HG03064 (cell line): ENCODE measurements around the gene CYTH3.
"Not testable (repeated sequence)": the region's sequence is repeated elsewhere in the genome, so short reads cannot be mapped to it uniquely, and the experiment has no call there.

Experiments used
- ATAC-seq: cut with Tn5 transposase; IDR thresholded peaks from one replicate; pipeline ENCODE4 v1.9.1; 2021; ENCODE audit warnings: low read depth; ENCODE audit not compliant: unreplicated experiment

Gene CYTH3

DNA sequence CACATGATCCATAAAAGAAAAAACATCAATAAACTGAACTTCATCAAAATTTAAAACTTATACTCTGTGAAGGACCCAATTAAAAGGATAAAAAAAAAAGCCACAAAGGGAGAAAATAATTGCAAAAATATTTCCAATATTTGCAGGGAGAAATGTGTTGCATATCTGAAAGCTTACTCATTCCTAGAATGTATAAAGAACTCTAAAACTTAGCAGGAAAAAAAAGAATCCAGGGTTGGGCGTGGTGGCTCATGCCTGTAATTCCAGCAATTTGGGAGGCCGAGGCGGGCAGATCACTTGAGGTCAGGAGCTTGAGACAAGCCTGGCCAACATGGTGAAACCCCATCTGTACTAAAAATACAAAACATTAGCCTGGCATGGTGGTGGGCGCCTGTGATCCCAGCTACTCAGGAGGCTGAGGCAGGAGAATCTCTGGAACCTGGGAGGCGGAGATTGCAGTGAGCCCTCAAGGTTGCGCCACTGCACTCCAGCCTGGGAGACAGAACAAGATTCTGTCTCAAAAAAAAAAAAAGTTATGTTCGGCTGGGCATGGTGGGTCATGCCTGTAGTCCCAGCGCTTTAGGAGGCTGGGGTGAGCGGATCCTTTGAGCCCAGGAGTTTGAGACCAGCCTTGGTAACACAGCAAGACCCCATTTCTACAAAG, 11.1 kb upstream of the CYTH3 start:
- ATAC-seq: not testable (repeated sequence)

- no peak for ATAC-seq
Measured at GRCh38 chr7:6279937-6280336, 7.5 kb upstream of the CYTH3 start.

DNA sequence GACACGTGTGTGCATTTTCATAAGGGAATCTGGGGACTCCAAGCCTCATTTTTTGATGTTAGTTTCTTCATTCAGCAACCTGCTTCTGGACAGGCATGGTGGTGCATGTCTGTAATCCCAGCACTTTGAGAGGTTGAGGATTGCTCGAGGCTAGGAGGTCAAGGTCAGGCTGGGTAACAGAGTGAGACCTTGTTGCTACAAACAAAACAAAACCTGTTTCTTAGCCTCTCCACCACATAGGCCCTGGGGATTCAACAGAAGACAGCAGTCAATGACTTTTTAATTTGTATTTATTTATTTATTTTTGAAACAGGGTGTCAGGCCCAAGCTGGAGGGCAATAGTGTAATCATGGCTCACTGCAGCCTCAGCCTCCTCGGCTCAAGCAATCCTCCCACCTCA, 6.9 kb upstream of the CYTH3 start:
- no peak for ATAC-seq

DNA sequence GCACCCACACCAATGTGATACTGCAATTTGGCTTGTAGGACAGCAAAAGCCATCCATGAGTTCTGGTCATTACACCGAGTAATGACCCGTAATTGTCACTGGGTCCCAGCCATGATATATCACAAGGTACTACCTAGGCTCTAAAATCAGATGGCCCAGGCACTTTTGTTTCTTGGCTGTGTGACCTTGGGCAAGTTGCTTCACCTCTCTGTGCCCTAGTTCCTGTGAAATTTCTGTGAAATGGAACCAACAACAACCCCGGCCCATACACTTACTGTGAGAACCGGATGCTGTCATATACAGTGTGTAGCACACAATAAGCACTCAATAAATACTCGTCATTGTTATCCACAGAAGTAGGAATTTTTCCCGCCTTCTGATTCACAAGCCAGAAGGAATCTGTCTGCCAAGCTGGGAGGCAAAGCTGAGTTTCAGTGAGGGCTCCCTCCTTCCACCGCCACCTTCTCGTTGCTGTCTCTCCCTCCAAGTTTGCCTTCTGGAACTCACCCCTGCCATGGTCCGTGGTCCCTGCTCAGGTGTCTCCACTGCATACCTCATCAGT, 6.4 kb upstream of the CYTH3 start:
- no peak for ATAC-seq

DNA sequence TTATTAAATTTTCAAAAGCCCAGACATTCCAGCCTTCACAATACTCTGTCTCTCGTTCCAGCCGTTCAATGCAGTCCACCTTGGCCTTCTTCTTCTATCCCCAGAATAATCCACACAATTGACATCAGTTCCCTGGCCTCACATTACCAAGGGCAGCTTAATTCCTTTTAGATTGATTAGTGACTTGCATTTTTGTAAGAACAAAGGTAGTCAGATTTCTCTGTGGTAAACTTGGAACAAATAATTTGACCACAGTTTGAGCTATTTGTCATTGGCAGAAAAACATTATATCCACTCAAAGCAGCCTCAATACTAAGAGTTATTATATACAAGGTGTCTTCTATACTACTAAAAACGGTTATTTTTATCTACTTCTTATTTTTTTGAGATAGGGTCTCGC, 5.1 kb upstream of the CYTH3 start:
- no peak for ATAC-seq

- no peak for ATAC-seq
Measured at GRCh38 chr7:6276911-6277408, 4.5 kb upstream of the CYTH3 start.

DNA sequence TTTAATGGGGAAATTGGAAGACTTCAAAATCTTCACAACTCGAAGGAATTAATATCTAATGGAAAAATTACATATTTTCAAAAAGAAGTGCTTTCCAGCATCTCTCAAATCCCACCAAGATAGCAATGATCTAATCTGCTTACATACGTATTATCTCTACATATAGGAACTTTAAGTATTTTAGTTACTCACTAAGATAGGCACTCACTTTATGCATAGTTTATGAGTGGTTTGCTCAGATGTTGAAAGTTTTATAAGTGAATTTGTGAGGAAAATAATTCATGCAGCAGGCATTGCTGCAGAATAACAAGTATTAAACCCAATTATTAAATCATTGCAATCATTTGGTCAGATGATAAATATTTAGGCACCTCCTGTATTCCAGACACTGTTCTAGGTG, 2.3 kb upstream of the CYTH3 start:
- ATAC-seq: no peak

DNA sequence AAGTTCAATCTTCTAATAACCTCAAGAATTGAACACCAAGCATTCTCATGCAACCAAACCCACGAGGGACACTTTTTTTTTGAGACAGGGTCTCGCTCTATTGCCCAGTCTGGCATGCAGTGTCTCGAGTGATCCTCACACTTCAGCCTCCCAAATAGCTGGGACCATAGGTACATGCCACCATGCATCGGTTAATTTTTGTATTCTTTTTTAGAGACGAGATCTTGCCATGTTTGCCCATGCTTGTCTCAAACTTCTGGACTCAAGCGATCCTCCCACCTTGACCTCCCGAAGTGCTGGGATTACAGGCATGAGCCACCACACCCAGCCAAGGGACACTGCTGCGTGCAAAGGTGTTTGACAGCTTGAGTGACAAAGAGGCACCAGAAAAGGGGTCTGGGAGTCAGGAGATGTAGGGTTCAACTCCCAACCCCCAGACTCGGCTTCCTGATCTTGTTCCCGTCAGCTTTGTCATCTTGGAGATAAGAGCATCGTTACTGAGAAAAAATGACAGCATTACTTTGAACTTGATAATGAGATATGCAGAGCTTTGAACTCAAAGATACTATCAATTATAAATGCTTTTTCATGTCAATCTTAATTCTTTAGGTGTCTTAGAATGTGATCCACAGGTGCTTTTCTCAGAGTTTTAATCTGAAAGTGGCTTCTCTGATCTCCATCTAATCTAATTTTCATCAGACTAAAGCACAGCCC, 1.6 kb upstream of the CYTH3 start:
- no peak for ATAC-seq

GRCh38 chr7:6273380-6273837, 985 bp upstream of the CYTH3 start:
- ATAC-seq: no peak

DNA sequence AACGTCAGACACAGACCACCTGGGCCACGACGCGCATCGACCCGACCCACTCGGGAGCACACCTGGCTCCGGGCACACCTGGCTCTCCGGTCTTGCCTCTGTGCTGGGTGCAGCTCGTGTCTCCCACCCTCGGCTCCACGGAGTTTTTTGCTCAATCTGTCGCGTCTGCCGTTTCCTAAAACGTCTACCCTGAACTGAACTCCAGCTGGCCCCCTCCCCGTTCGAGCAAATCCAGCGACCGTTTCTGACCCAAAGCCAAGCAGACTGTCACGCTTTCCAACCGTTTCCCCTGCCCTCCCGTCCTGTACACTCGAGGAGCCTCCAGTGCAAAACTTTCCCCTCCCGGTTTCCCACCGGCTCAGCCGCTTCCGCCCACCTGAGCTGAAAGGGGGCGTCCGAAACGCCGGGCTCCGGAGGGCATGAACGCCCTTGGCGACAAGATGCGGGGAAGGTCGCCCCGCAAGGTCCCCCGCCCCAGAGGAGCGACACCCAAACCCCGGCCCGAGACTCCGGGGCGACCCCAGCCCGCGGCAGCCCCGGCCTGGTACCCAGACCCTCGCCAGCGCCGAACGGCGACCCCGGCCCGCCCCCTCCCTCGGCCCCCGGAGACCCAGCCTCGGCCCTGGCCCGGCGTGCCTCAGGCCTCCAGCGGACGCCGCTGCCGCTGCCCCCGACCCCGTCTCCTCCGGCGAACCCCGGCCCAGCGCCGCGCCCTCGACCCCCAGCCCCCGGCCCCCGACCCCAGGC, 557 bp downstream of the CYTH3 start:
- ATAC-seq: peak; percentile 13

DNA sequence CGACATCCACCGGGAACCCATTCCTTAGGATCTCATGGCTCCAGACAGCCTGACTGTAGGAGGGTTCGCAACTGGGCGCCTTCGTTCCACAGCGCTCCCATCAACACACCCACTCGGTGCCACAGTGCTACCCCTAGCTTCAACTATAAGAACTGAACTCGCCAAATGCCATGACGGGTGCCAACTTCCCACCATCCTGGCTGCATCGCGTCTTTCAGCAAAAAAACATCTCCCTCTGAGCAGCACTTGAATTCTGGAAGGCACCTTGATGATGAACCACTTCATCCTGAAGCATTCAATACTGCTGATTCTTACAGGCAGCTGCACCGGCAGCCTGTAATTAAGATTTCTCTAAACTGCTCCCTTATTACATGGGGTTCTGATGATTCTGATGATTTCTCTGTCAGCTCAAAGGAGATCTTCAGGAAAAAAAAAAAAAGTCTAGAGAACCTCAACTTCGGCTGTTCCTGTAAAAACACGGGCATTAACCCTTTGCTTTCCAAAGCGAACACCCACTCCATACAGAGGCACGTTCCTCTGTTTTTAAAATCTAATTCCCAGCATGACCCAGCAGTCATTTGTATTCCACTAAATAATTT, 1.3 kb downstream of the CYTH3 start:
- no peak for ATAC-seq

DNA sequence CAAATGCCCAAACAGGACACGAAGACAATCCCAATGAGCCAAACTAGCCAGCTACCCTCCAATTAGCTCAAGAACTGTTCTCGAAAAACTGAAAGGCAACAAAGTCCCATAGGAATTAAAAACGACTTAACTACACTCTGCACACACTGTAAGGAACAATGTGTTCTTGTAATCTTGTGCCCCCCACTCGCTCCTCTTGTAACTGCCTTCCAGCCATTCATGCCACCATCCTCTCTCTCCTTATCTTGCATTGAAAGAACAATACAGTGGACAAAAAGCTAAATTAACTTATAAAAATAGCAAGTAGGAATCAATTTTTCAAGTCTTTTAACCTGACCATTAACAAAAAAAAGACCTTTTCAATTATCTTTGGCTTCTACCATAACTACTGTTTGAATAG, 2.9 kb downstream of the CYTH3 start:
- ATAC-seq: no peak

DNA sequence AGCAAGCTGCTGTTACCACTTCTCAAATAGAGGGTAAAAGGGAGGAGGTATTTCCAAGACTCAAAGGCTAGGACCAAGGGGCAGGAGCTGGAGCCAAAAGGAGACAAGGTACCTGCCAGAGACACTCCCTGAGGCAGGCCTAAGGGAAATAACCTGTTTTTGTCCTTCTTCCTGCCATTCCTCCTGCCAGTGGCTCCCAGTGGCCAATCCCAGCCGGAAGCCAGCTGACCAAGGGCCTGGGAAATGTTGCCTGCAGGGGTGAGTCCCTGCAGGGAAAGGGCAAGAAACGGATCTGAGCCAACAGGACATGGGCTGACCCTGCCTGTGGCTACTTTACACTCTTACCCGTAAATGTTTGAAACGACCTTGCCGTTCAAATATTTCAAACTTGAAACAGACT, 3.5 kb downstream of the CYTH3 start:
- ATAC-seq: no peak

- ATAC-seq: no peak
Measured at GRCh38 chr7:6268023-6268900, 4.2 kb downstream of the CYTH3 start.

- ATAC-seq: no peak
Measured at GRCh38 chr7:6266699-6267098, 5.7 kb downstream of the CYTH3 start.

GRCh38 chr7:6262221-6262620, 10.2 kb downstream of the CYTH3 start:
- no peak for ATAC-seq

- ATAC-seq: no peak
Measured at GRCh38 chr7:6261699-6262098, 10.7 kb downstream of the CYTH3 start.

- no peak for ATAC-seq
Measured at GRCh38 chr7:6260291-6261187, 11.9 kb downstream of the CYTH3 start.

DNA sequence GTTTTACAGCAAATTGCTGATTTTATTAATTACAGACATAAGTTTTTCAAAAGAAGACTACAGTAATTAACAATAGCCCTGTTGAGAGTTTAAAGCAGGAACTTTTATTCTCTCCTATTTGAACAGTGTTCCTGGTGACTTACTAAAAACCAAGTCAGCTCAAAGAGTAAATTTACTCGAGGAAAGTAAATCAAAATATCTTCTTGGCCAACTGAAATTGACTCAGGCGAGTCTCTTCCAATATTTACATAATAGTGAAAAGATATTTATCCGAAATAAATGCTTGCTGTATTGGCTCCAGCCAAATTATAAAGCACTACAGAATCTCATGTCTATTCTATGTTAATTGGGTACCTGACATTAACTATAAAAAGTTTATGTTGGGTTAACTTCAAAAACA, 13.2 kb downstream of the CYTH3 start:
- no peak for ATAC-seq
